NCI-H1417 (cell line): ENCODE measurements around the gene CNKSR1.
"Not testable (repeated sequence)": the region's sequence is repeated elsewhere in the genome, so short reads cannot be mapped to it uniquely, and the experiment has no call there.

Experiments used
- DNase-seq, 3 experiments: peaks; one replicate each; lab custom pipeline; 2025; lab: John Stamatoyannopoulos, UW

Gene CNKSR1

DNA sequence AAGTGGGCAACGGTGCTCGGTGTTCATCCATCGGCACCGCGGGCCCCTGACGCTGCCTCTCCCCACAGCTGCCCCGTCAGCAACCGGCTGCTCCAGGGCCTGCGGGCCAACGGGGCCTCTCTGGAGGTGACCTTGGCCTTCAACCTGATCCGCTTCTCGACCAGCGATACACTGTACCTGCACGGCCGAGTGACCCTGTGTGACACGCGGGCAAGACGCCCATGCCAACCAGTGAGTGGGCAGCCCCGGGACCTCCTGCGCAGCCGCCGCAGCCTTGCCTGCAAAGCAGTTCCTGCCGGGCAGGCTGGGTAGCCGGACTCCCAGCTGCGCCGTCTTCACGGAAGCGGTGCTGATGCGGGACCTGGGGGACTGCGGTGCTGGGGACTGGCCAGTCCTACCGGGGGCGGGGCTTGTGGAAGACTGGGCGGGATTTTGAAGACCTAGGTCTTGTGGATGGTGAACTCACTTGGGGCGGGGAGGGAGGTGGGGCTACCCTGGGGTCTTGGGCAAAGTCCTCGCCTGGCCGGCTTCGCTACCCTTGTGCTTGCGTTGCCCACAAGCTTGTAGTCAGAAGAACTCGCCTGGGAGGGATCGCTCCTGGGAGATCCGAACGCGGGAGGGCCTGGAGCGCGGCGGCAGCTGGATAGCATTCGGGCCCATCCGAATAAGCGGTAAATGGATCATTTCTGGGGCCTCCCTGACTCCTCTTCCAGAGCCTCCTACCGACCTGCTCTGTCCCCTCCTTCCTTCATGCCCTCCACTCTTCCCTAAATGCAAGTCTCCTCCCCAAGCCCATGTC lies 47.9 kb downstream of the CNKSR1 start:
- no peak for DNase-seq

DNA sequence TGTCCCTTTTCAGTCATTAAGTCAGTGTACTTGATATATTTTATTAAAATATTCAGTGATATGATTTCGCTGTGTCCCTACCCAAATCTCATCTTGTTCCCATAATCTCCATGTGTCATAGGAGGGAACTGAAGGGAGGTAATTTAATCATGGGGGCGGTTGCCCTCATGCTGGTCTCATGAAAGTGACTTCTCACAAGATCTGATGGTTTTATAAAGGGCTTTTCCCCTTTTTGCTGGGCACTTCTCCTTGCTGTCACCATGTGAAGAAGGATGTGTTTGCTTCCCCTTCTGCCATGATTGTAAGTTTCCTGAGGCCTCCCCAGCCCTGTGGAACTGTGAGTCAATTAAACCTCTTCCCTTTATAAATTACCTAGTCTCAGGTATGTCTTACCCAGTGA lies 53.4 kb downstream of the CNKSR1 start:
- DNase-seq: not testable (repeated sequence)

DNA sequence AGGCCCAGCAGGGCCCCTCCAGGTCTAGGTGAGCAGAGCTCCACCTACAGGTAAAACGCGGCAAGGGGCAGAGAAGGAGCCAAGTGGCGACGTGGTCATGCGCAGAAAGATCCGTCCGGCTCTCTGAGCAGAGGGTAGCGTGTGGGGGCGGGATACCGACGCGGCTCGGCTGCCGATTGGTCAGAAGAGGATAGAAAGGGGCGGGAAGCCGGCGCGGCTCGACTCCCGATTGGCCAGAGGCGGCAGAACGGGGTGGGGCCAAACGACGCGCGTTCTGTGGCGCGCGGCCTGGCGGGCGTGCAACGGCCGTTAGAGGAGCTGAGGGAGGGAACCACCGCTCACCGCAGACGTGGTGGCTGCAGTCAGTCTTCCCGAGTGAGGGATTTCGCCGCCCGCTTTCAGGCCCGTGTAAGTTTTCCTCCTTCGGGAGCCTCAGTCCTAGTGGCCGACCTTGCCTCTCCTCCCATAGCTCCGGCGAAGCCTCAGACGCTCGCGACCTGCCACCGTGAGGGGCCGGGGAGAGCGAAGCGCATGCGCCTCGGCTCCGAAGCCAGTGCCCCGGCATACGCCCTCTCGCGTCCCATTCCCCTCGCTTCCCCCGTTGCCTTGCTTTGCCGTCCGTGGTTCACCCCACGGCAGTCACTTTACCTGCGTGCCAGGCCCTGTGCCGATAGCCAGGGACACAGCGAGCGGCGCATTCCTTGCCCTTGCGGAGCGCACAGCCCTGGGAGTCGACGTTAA lies 56.8 kb downstream of the CNKSR1 start, which contains the start of gene CEP85:
TSS of gene CEP85 (plus strand) at position 298 of the 741 bp plus-strand sequence. CDS start 5,584 bp downstream, outside the sequence.
- DNase-seq: peak; percentile 96 to 99 (median 98)

DNA sequence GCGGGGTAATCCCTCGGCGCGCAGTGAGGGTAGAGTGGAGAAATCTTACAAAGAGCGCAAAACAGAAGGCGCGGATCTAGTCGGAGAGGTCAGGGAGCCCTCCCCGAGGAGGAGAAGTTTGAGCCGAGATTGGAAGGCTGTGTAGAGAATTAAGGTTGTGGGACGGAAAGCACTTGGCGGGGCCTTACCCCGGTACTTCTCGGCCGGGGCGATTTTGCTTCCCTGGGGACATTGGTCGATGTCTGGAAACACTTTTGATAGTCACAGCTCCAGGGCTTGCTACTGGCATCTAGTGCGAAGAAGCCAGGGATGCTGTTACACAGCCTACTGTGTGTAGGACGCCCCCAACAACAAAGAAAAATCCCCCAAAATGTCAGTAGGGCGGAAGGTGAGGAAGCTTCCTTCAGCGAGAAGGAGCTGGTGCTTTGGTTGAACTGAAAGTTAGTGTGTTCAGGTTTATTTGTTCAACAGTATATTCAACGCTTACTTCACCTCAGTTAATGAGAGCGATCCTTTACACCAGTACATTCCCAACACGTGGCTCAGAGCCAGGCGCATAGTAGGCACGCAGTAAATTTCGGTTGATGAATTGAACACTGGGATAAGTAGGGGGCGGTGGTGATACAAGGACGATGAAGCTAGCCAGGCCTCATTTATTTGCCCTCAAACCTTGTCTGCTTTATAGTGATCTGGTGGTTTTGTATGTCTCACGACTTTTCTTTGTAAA lies 57.5 kb downstream of the CNKSR1 start:
- peak in 1 of 3 experiments; percentile 54 for DNase-seq

DNA sequence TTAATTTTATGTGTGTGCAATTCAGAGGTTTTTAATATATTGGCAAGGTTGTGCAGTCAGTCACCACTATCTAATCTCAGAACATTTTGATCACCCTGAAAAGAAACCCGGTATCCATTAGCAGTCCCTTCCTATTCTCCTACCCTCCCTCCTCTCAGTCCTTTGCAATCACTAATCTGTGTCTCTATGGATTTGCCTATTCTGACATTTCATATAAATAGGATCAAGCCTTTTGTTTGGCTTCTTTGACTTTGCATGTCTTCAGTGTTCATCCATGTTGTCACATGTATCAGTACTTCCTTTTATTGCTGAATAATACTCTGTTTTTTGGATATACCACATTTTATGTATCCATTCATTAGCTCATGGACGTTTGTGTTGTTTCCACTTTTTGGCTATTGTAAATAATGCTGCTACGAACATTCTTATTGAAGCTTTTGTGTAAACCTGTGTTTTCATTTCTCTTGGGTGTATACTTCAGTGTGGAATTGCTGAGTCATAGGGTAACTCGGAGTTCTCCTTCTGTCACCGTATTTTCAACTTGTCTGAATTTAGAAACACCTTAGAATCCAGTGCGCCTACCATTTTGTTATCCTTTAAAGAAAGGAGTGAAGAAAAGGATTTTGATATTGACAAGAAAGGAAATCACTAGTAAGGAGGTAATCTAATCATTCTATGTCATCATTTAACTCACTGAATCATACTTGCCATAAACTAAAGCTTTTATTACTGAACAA lies 60.1 kb downstream of the CNKSR1 start:
- DNase-seq: no peak
